Activated gamma-delta T cell treated with anti-CD3 and anti-CD28 coated beads, Interleukin-2, amount 50 U/mL, for 16 hours (primary cell): Measurements from ENCODE around the gene LTC4S.
"Not testable (repeated sequence)": the region's sequence is repeated elsewhere in the genome, so short reads cannot be mapped to it uniquely, and the experiment has no call there.

Experiments used
- DNase-seq: peaks from one replicate; pipeline ENCODE4 v3.0.0-alpha.2; 2020; ENCODE audit warnings: low read depth

Gene LTC4S, protein sequence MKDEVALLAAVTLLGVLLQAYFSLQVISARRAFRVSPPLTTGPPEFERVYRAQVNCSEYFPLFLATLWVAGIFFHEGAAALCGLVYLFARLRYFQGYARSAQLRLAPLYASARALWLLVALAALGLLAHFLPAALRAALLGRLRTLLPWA

DNA sequence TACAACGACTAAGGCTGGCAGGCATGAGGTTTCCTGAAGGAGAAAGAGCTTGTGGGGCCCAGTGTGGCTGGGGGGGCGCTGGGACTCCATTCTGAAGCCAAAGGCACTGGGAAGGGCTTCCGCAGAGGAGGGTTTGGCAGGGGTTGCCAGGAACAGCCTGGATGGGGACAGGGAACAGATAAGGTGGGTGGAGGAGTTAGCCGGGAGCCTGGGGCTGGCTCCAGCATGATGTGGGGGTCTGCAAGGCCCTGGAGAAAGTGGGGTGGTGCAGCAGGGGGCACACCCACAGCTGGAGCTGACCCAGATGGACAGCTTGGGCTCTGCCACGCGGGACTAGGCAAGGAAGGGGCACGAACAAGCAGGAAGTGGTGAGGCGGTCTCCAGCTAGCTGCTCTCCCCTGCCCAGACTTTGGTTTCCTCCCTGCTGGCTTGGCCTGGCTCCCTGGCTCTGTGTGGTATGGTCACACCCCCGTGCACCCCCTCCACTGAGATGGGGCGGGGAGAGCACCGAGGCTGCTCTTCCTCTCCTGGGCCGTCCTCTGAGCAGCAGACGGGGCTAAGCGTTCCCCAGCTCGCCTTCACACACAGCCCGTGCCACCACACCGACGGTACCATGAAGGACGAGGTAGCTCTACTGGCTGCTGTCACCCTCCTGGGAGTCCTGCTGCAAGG is at the start of gene LTC4S:
LTC4S (plus strand) TSS at position 519 of the 672 bp plus-strand sequence; CDS start at position 614, 95 bp downstream.
- DNase-seq: peak; percentile 46

DNA sequence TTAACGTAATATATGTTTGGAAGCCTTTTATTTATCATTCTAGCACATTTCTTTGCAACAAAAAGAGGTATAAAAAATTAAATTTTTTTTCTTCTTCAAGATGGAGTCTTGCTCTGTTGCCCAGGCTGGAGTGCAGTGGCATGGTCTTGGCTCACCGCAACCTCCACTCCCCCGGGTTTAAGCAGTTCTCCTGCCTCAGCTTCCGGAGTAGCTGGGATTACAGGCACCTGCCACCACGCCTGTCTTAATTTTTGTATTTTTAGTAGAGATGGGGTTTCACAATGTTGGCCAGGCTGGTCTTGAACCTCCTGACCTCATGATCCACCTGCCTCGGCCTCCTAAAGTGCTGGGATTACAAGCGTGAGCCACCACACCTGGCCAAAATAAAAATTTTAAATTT is 49.7 kb upstream of the LTC4S start:
- DNase-seq: not testable (repeated sequence)

DNA sequence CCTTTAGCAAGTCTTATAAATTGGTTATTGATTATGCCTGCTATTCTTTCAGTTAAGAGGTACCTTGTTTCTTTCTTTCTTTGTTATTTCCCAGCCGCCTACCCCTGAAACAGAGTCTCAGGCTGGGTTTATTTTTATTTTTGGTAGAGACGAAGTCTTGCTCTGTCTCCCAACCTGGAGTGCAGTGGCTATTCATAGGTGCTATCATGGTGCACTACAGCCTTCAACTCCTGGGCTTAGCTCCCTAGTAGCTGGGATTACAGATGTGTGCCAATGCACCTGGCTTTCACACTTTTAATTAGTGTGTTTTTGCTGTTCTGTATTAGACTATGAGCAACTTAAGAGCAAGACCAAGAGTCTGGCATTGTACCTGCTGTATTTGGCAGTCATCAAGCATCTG is 46.9 kb upstream of the LTC4S start:
- DNase-seq: no peak

DNA sequence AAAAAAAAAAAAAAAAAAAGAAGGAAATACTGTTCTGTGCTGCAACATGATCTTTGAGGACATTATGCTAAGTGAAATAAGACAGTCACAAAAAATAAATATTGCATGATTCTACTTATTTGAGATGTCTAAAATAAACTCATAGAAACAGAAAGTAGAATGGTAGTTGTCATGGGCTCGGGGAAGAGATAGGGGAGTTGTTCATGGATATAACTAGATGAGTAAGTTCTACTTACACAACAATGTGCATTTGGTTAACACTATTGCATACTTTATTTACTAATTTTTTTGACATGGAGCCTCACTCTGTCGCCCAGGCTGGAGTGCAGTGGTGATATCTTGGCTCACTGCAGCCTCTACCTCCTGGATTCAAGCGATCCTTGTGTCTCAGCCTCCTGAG is 46.0 kb upstream of the LTC4S start:
- DNase-seq: no peak

DNA sequence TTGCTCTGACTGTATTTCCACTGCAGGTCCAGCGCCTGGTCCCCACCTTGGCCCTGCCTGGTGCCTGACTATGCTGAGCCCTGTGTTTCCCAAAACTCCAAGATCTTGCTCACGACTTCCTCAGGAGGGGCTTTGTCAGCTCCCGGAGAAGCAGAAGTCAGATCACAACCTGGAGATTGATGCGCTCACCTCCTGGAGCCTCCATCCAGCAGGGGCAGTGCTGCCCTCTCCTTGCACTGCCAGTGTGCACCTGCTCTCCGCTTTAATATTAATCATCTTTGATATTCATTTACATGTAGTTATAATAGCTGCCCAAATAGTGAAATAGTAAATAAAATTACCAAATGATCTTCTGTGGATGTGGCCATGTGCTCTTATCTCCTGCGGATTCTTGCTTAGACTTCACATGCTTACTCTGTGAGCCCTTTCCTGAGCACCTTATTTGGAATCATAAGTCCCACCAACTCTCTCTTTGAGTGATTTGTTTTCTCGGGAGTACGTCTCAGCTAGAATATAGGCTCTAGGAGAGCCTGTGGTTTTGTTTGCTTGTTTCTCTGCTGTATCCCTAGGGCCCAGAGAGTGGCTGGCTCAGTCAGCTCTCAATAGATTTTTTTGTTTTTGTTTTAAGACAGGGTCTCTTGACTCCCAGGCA is 43.8 kb upstream of the LTC4S start:
- no peak for DNase-seq

DNA sequence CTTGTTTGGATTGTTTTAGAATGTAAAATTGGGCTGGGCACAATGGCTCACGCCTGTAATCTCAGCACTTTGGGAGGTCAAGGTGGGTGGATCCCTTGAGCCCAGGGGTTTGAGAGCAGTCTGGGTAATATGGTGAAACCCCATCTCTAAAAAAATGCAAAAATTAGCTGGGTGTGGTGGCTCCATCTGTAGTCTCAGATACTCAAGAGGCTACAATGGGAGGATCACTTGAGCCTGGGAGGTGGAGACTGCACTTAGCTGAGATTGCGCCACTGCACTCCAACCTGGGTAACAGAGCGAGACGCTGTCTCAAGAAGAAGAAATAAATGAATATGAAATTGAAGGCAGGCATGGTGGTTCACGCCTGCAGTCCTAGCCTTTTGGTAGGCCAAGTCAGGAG is 39.8 kb upstream of the LTC4S start:
- no peak for DNase-seq

DNA sequence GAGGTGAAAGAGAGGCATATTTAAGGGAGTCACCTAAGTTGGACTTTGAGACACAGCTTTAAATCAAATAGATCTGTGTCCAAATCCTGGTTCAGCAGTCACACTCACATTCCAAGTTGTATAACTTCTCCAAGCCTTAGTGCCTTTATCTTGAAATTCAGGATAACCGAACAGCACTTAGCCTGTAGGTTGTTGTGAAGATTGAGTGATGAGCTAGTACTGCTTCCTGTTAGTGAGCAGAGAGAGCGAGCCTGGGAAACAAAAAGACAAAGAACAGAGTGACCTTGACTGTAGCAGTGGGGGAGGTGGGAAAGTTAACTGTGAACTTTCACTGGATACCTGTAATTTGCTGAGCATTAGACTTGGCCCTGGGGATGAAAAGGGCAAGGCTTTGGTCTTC is 38.8 kb upstream of the LTC4S start:
- DNase-seq: no peak

DNA sequence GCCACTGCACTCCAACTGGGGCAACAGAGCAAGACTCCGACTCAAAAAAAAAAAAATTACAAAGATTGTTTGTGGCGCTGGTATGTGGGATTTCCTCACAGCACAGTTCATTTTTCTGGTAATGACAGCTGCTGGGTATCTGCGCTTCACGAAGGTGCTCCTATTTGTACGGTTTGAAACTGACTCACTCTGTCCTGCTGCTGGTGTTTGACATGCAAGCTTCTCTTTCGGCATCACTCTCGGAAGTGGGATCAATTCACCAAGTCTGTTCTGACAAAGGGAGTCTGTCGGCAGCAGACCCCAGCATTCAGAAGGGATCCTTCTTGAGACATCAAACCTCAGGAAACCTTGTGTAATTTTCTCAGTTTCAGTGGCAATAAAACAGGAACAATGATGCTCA is 34.8 kb upstream of the LTC4S start:
- DNase-seq: no peak

DNA sequence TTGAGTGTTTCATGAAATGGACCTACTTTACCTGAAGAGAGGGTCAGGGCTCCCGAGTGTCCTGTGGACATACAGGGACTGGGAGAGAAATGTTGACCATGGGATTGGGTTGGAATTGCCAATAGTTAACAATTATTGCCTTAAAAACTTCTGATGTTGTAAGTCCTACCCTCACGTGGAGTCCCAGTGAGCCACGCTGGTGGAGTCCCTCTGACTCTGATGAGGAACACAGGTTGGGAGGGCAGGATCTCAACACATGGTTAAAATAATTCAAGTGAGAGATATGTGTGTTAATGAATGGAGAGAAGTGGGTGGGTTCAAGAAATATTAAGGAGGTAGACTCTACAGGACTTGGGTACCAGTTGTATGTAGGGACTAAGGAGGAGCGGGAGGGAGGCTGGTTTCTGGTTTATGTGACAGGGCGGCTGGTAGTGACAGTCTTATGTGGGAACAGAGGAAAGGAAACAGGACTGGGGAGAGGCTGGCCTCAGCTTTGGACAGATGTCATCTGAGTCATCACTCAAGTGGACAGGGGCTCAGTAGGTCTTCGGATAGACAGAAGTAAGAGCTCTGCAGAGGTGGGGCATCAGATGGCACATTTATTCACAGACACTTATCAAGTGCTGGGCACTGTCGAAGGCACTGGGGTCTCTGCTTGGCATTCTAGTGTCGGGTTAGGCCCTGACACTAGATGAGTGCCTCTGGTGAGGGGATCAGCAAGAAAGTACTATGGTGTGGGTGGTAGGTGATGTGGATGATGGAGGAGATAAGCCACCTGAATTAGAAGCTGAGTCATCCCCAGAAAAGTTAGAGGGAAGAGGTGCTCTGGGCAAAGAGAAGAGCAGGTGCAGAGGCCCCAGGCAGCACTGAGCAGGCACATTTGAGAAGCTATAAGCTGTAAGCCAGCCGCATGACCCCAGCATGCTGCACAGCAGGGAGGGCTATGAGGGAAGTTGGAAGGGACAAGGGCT is 33.9 kb upstream of the LTC4S start:
- DNase-seq: no peak

DNA sequence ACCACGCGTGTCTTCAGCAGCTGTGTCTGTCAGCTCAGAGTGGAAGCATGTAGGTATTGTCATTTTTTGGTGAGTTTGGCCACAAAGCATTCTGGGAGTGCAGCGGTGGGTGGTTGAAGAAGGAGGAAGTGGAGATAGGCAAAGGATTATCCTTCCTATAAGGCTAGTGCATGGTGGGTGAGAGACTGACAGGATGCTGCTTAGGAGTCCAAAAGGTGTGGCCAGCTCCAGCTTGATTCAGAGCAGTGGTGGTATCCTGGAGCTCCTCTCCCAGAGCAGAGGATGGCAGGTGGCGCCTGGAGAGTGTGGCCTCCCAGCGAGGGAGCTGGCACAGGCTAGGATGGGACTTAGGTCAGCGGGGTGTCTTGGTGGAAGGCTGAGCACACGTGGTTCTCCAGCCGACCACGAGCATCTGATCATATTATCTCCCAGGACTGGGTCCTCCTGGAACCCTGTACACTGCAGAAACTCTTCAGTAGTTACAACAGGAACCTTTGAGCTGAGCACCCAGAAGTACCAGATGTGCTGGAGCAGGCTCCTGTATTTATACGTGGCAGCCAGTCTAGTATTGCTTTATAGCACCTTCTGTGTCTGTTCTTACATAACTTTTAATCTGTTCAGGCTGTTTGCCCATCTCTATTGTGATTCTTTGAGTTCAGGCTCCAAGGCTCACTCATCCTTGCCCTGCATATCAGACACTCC is 31.6 kb upstream of the LTC4S start:
- DNase-seq: no peak

DNA sequence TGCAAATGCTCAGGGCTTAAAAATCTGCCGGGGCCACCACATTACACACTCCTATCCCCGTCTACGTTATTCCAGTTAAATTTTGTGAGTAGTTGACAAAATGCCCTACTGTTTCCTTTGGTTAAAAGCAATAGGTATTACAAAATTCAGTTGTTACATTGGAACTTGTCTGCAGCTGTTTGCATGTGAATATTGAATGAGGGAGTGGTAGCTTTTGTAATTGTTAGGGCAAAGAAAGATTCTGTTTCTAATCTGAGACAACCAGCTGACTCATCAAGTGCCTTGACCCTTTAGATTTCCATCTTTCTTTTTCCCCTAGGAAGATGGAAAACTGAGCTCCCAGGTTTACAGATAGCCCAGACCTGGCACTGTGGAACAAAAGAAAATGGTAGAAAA is 31.0 kb upstream of the LTC4S start:
- no peak for DNase-seq

DNA sequence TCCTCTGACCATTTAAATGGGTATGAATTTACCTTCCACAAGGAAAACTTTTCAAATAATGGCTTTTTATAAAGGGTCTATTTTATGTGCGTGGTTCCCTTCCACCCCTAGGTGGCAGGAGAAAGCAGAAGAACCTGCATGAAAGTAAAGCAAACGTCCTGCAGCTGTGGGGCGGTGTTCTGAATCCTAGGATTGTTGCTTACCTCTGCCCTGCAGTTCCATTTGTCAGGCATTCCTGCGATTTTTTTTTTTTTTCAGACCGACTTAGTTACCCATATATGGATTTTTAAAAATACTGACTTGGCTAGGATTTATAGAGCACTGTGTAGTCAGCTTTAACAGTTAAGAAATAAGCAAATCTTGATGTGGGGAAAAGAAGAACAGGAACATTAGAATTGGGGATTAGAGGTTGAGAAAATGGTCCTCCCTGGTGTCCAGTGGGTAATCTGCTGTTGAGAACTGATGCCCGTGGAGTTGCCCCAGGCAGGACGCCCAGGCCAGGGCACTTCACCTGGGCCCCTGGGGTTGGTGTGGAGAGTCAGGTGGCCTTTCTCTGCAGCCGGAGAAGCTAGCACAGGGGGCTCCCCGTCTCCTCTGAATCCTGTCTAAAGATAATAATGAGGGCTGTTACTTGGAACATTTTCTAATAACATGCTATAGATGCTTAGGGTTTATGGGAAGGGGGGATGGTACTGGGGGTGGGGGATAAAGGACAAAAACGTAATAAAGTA is 30.4 kb upstream of the LTC4S start:
- DNase-seq: peak; percentile 19

DNA sequence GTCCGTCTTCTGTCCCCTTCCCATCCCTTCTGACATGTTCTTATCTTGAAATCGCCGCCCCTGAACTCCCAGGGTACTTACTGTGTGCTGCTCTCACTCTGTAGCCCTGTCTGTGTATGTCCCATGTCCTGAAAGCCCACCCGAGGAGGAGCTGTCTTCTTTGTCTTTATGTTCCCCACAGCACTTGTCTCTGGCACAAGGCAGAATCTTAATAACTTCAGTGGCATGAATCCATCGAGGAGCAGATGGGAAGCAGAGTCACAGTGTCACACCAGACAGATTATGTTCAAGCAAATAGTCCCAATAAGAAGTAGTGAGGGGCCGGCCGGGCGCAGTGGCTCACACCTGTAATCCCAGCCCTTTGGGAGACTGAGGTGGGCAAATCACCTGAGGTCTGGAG is 29.7 kb upstream of the LTC4S start:
- no peak for DNase-seq

DNA sequence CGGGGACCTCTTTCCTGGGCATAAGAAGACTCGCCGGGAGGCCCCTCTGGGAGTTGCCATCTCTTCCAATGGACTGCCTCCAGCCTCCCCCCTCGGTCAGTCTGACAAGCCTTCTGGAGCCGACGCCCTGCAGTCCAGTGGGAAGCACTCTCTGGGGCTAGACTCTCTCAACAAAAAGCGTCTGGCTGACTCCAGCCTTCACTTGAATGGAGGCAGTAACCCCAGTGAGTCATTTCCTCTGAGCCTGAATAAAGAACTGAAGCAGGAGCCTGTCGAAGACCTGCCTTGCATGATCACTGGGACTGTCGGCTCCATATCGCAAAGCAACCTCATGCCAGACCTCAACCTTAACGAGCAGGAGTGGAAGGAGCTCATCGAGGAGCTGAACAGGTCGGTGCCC is 28.4 kb upstream of the LTC4S start:
- DNase-seq: no peak

DNA sequence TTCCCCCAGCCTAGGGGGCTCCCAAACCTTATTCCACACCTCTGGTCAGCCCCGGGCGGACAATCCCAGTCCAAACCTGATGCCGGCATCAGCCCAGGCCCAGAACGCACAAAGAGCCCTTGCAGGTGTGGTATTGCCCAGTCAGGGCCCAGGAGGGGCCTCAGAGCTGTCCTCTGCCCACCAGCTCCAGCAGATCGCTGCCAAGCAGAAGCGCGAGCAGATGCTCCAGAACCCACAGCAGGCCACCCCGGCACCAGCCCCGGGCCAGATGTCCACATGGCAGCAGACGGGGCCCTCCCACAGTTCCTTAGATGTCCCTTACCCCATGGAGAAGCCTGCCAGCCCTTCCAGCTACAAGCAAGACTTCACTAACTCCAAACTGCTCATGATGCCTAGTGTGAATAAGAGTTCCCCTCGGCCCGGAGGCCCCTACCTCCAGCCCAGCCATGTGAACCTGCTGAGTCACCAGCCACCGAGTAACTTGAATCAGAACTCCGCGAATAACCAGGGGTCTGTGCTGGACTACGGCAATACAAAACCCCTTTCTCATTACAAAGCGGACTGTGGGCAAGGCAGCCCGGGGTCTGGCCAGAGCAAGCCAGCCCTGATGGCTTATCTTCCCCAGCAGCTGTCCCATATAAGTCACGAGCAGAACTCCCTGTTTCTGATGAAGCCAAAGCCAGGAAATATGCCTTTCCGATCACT is 27.6 kb upstream of the LTC4S start:
- no peak for DNase-seq

DNA sequence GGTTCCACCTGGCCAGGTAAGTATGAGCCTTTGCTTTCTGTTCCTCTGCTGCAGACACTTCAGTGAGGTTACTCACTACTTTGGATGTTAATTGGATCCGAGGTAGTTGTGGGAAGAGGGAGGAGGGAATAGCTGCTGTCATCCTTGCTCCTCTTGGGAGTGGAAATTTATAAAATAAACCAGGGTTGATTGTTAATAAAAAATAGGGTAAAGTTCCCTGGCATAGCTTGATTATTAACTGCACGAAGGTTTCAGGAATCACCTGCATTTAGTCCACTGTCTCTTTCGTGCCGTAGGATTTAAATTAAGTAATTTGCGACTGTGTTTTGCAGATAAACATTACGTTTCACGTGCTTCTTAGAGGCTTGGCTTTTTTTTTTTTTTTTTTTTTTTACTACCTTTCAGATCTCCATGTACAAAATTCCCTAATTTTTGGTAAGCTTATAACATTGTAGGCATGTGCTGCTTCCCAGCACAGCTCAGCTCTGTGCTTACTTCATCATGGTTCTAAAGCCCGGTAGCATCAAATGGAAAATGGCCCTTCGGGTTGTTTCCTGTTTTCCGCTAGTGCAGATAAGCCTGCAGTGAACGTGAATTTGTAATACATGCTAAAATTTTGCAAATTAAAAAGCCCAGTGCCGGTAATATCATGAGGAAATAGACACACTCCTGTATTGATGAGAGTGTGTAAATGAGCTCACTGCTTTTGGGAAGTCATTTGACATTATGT is 26.9 kb upstream of the LTC4S start:
- DNase-seq: no peak

DNA sequence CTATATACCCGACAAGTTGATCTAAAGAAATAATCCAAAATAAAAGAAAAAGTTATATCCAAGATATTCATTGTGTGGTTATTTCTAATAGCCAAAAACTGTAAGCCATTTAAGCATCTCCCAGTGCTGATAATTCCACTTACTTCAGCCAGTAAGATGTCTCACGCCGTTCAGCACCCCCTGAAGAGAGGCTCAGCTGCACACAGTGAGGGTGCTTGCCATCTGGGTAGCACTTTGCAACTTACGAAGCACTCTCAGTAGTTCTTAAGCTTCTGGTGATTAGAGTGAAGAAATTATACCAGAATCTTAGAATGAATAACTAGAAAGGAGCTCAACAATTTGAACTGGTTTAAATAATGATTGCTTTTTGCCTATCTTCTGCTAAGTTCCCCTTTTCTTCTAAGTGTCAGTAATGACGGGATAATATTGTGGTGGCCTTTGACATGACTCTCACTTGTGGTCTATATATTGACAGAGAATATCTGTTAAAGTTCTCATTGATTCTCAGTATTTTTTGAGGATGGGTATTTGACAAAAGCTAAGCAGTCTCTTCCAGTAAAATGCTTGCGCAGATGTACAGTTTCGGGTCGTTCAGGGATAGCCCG is 26.2 kb upstream of the LTC4S start:
- no peak for DNase-seq

DNA sequence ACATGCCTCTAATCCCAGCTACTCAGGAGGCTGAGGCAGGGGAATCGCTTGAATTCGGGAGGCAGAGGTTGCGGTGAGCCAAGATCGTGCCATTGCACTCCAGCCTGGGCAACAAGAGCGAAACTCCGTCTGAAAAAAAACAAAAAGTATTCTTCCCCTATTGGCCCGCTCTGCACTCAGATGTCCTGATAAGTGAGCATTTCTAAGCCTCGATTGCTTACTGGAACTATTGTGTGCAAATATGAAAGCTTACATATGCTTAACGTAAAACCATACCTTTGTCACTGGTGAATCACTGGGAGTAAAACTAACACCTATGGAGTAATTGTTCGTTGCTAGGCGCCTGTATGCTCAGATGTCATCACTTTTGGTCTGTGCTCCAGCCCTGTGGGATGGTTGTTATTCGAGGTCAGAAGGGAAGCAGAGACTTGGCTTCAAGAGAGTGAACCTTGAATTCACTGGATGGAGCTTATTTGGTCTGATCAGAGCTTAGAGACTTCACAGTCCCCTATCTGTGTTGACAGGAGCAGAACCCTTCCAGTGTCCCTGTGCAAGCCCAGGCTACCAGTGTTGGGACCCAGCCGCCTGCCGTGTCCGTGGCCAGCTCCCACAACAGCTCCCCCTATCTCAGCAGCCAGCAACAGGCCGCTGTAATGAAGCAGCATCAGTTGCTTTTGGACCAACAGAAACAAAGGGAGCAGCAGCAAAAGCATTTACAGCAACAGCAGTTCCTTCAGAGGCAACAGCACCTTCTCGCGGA is 25.3 kb upstream of the LTC4S start:
- no peak for DNase-seq

DNA sequence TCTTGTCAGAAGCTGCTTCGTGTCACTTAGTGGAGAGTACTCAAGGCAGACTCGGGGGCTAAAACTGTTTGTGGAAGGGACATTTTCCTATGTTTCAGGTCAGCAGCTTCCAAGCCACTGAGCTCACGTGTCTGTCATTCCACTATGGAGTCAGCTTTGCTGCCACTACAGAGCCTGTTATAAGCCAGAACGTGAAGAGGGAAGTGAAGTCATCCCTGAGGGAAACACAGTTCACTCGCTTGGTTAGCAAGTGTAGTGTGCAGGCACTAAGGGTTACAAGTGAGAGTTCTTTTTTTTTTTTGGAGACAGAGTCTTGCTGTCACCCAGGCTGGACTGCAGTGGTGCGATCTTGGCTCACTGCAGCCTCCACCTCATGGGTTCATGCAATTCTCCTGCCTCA is 24.5 kb upstream of the LTC4S start:
- no peak for DNase-seq
